ENCODE measurements around the gene PLA2G2F. TPM values are rescaled to one million over a fixed set of nuclear protein-coding genes. Genes with fewer than 3 reads are reported as not detected.

PLA2G2F gene
- total RNA-seq, 1 donor from 2014 or later, result 0.92 TPM

DNA sequence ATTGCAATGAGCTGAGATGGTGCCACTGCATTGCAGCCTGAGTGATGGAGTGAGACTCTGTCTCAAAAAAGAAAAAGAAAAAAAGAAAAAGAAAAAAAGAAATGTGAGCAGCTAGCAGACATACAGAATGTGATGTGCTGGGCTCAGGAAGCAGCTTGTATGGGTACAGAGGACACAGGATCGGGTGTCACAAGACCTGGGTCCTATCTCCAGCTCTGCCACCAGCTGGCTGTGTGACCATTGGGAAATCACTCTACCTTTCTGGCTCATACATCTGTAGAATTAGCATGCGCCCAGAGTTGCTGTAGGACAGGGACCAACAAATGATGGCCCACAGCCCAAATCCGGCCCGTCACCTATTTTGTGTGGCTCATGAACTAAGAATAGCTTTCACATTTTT lies 50.5 kb downstream of the PLA2G2F start:
- no peak for DNase-seq (ENCODE audit: low spot score)

DNA sequence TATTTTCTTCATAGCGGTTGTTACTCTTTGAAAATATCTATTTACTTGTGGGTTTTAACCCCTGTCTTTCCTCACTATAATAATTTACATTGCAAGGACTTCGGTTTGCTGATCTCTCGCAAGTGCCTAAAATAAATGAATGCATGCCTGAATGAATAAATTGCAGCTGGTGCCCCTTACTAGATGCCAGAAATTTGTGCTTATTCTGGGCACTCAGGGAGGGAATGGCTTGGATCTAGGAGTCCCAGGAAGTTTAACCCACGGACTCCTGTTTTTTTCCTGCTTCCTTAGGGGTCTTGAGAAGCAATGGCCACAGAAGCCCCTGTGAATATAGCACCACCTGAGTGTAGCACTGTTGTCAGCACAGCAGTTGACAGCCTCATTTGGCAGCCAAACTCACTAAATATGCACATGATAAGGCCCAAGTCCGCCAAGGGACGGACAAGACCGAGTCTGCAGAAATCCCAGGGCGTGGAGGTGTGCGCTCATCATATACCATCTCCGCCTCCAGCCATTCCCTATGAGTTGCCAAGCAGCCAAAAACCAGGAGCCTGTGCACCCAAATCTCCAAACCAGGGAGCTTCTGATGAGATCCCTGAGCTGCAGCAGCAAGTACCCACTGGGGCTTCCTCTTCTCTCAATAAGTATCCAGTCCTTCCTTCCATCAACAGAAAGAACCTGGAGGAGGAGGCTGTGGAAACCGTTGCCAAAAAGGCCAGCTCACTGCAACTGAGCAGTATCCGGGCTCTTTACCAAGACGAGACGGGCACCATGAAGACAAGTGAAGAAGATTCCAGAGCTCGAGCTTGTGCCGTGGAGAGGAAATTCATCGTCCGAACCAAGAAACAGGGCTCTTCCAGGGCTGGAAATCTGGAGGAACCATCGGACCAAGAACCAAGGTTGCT lies 51.4 kb downstream of the PLA2G2F start:
- no peak for DNase-seq (ENCODE audit: low spot score)

- no peak for DNase-seq (ENCODE audit: low spot score)
Measured at GRCh38 chr1:20191266-20191825, 52.2 kb downstream of the PLA2G2F start.

GRCh38 chr1:20192364-20192763 lies 53.2 kb downstream of the PLA2G2F start:
- DNase-seq (ENCODE audit: low spot score), result no peak

- DNase-seq (ENCODE audit: low spot score), result no peak
Measured at GRCh38 chr1:20192871-20193411, 53.8 kb downstream of the PLA2G2F start.

DNA sequence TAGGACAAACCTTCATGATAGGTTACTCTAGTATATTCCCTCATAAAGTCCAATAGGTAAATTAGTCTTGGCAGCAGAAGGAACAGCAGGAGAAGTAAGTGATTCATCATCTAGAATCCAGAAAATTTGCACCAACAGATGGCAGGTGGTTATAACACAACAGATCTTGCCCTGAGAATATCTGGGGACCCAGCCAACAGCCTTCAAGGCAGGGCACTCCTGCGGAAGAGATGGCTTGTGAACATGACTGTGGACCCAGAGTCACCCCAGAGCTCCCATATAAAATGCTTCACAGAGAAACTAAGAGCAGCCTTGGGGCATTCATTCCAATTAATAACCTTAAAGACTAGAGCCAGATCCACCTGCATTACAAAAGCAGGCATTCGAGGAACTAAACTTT lies 55.1 kb downstream of the PLA2G2F start:
- DNase-seq (ENCODE audit: low spot score), result no peak

DNA sequence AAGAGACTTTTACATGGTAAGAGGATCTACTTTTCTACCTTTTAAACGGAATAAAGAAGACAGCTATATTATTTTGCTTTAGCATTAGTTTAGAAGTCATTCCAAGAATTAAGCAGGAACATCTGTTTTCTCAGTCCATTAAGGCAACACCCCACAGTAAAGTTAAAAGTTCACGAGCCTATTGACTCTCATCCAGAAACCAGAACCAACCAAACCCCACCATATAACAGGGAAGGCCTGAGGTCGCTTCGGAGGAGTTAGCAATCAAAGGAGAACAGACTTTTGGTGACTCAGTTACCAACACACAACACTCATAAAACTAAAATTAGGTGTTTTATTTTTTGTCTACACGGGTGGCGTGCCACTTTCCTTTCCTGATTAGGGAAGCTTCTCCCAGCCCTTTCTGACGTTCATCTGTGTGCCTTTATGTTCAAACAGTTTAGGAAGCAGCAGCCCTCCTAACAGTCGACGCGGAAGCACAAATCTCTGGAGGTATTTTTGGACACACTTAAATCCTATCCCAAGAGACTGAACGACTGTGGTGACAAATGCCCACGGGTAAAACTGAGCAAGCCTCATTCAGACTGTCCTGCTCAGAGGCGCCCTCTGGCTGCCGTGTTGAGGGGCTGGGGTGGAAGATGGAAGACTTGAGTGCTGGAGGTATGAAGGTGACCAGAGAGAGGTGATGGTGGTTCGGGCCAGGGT lies 55.8 kb downstream of the PLA2G2F start:
- peak; percentile 54 for DNase-seq (ENCODE audit: low spot score)

DNA sequence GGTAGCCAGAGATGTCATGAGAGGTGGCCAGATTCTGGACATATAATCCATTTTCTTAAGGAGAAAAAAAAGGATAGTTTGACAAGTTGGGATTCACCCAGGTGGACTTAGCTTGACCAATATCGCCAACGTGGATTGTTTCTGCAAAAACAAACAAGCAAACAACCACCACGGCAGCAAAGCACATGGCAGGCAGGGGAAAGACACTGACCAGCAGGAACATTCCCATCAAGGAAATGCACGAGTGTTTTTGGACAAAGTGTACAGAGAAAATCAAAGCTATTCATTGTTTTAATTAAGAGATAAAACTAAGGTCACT lies 56.3 kb downstream of the PLA2G2F start:
- no peak for DNase-seq (ENCODE audit: low spot score)

GRCh38 chr1:20197329-20197791 lies 58.2 kb downstream of the PLA2G2F start:
- no peak for DNase-seq (ENCODE audit: low spot score)

GRCh38 chr1:20198296-20198695 lies 59.2 kb downstream of the PLA2G2F start:
- DNase-seq (ENCODE audit: low spot score), result no peak

GRCh38 chr1:20198918-20199317 lies 59.8 kb downstream of the PLA2G2F start:
- no peak for DNase-seq (ENCODE audit: low spot score)

GRCh38 chr1:20199403-20199802 lies 60.3 kb downstream of the PLA2G2F start:
- peak; percentile 68 for DNase-seq (ENCODE audit: low spot score)

- no peak for DNase-seq (ENCODE audit: low spot score)
Measured at GRCh38 chr1:20199840-20200239, 60.7 kb downstream of the PLA2G2F start.

Other genes with a start within 250 kb of the PLA2G2F start
- gene PLA2G2E, start 215.7 kb upstream of the PLA2G2F start, total RNA-seq, result not detected
- gene PLA2G2A, start 159.7 kb upstream of the PLA2G2F start, total RNA-seq, result 19.0 TPM
- gene PLA2G5, start 69.1 kb upstream of the PLA2G2F start, total RNA-seq, result 4.9 TPM
- gene PLA2G2D, start 19.8 kb upstream of the PLA2G2F start, total RNA-seq, result not detected
- 2.3 TPM for gene UBXN10, start 46.8 kb downstream of the PLA2G2F start, total RNA-seq
- not detected for gene PLA2G2C, start 47.2 kb downstream of the PLA2G2F start, total RNA-seq
- gene VWA5B1, start 151.6 kb downstream of the PLA2G2F start, total RNA-seq, result 2.1 TPM